HL-60/S4 (cell line): Measurements from ENCODE around the gene LGMN.
"Not testable (repeated sequence)": the region's sequence is repeated elsewhere in the genome, so short reads cannot be mapped to it uniquely, and the experiment has no call there.

Experiments used
- in situ Hi-C: fragments of 300-500 bp; cut with MboI; formaldehyde crosslinking; loops from 2 replicates; pipeline ENCODE4 v1.14.3; 2022; ENCODE audit warnings: low sequenced_read_pairs

LGMN gene

GRCh38 chr14:92729634-92730358, 18.6 kb downstream of the LGMN start:
- in situ Hi-C loops = no loop called here

GRCh38 chr14:92728759-92729364, 19.6 kb downstream of the LGMN start:
- in situ Hi-C loops = no loop called here

- in situ Hi-C loops = no loop called here
These were observed 21.5 kb downstream of the LGMN start for GRCh38 chr14:92726933-92727262.

GRCh38 chr14:92726135-92726932, 22.1 kb downstream of the LGMN start:
- in situ Hi-C loops = no loop called here

GRCh38 chr14:92724516-92725340, 23.7 kb downstream of the LGMN start:
- in situ Hi-C loops = no loop called here

GRCh38 chr14:92719890-92720323, 28.5 kb downstream of the LGMN start:
- in situ Hi-C loops = no loop called here

GRCh38 chr14:92719421-92719820, 29.0 kb downstream of the LGMN start:
- in situ Hi-C loops = no loop called here

- in situ Hi-C loops = no loop called here
These were observed 29.8 kb downstream of the LGMN start for GRCh38 chr14:92718664-92719063.

GRCh38 chr14:92717571-92718042, 30.8 kb downstream of the LGMN start:
- in situ Hi-C loops = no loop called here

- in situ Hi-C loops = no loop called here
These were observed 32.3 kb downstream of the LGMN start for GRCh38 chr14:92716131-92716530.

GRCh38 chr14:92714739-92715307, 33.6 kb downstream of the LGMN start:
- in situ Hi-C loops = not testable (repeated sequence)

GRCh38 chr14:92712654-92713051, 35.8 kb downstream of the LGMN start:
- in situ Hi-C loops = no loop called here

GRCh38 chr14:92711976-92712653, 36.3 kb downstream of the LGMN start:
- in situ Hi-C loops = no loop called here

GRCh38 chr14:92710001-92710341, 38.5 kb downstream of the LGMN start:
- in situ Hi-C loops = no loop called here

- in situ Hi-C loops = no loop called here
These were observed 39.0 kb downstream of the LGMN start for GRCh38 chr14:92709340-92710000.

- in situ Hi-C loops = no loop called here
These were observed 42.0 kb downstream of the LGMN start for GRCh38 chr14:92706386-92706785.

GRCh38 chr14:92704821-92705220, 43.6 kb downstream of the LGMN start:
- in situ Hi-C loops = no loop called here

- in situ Hi-C loops = no loop called here
These were observed 44.2 kb downstream of the LGMN start for GRCh38 chr14:92704036-92704804.

GRCh38 chr14:92703516-92703915, 44.9 kb downstream of the LGMN start:
- in situ Hi-C loops = no loop called here
